Sigmoid colon (tissue), 4 donors: Measurements from ENCODE around the gene CBLIF.

Experiments
- POLR2A ChIP-seq, 2 donors: fragments of 450-650 bp; IDR thresholded peaks; one replicate each; pipeline ENCODE4 v1.6.1; 2016; ENCODE audit warnings: antibody characterized with exemption in 2 of 2, mild to moderate bottlenecking in 2 of 2, moderate library complexity in 2 of 2
- POLR2AphosphoS5 ChIP-seq, 4 donors: sonication (generic); formaldehyde crosslinking; IDR thresholded peaks; one replicate each; pipeline ENCODE4 v1.6.1; 2017; ENCODE audit warnings: antibody characterized with exemption in 4 of 4
- TF ChIP-seq, protein P1 (sequence below), 4 experiments: fragments of 450-650 bp in 3 of 4; fragments of 200-600 bp in 1 of 4; IDR thresholded peaks; one replicate each; pipeline ENCODE4 v1.5.1; 2016 to 2019; ENCODE audit warnings: antibody characterized with exemption in 4 of 4, mild to moderate bottlenecking in 3 of 4, moderate library complexity in 2 of 4

DNA sequence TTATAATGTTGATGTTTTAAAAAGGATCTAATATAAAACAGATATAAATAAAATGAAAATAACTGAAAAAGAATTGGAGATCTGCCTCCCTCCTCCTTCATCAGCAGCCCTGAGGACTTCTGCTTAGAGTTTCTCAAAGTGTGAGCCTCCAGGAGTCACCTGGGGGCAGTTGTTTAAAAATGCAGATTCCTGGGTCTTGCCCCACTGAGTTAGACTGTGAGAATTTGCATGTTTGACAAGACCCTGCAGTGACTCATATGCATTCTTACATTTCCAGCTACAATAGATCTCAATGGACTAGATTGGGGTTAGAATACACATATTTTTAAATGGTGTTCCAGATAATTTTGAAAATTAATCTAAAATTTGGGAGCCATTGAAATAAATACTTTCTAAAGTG is 32.5 kb upstream of the CBLIF start:
- TF ChIP-seq, protein P1, sequence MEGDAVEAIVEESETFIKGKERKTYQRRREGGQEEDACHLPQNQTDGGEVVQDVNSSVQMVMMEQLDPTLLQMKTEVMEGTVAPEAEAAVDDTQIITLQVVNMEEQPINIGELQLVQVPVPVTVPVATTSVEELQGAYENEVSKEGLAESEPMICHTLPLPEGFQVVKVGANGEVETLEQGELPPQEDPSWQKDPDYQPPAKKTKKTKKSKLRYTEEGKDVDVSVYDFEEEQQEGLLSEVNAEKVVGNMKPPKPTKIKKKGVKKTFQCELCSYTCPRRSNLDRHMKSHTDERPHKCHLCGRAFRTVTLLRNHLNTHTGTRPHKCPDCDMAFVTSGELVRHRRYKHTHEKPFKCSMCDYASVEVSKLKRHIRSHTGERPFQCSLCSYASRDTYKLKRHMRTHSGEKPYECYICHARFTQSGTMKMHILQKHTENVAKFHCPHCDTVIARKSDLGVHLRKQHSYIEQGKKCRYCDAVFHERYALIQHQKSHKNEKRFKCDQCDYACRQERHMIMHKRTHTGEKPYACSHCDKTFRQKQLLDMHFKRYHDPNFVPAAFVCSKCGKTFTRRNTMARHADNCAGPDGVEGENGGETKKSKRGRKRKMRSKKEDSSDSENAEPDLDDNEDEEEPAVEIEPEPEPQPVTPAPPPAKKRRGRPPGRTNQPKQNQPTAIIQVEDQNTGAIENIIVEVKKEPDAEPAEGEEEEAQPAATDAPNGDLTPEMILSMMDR (IDR thresholded peaks at IDR 0.05): no peak
- no peak for TF ChIP-seq POLR2AphosphoS5 (IDR thresholded peaks at IDR 0.05)
- TF ChIP-seq POLR2A (IDR thresholded peaks at IDR 0.05): no peak
